EH (cell line): Measurements from ENCODE around the gene D2HGDH.
"Not testable (repeated sequence)": the region's sequence is repeated elsewhere in the genome, so short reads cannot be mapped to it uniquely, and the experiment has no call there.

Experiments used
- DNase-seq: peaks from one replicate; pipeline ENCODE4 v3.0.0-alpha.2; 2015; ENCODE audit warnings: low read depth

Gene D2HGDH

DNA sequence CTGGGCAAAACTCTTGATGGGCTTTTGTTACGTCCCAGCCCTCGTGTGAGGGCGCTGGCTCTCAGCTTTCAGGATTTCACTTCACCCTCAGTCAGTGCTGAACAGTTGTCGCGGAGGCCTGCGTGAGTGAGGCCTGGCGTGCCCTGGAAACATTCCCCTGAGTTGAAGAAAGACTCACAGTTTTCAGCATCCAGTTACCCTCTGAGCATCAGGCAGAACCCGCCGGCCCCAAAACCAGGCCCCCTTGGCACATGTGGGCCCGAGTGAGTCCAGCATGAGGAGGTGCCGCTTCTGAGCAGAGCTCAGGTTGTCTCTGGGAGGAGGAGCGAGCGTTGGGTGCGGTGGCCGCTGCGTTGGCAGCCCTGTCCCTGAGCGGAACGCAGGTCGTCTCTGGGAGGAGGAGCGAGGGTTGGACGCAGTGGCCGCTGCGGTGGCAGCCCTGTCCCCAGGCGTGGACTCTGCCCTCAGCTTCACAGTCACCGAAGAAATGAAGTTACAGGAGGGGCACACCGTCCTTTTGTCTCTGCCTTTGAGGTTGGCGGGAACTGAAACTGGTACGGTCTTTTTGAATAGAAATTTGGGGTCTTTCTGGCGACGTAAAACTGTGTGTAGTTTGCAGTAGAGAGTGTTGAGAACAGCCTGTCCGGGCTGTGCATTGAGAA lies 74.4 kb downstream of the D2HGDH start, which contains the start of gene NEU4:
TSS of gene NEU4 (plus strand) at position 473 of the 662 bp plus-strand sequence. CDS start 5,292 bp downstream, outside the sequence.
- DNase-seq, result no peak

DNA sequence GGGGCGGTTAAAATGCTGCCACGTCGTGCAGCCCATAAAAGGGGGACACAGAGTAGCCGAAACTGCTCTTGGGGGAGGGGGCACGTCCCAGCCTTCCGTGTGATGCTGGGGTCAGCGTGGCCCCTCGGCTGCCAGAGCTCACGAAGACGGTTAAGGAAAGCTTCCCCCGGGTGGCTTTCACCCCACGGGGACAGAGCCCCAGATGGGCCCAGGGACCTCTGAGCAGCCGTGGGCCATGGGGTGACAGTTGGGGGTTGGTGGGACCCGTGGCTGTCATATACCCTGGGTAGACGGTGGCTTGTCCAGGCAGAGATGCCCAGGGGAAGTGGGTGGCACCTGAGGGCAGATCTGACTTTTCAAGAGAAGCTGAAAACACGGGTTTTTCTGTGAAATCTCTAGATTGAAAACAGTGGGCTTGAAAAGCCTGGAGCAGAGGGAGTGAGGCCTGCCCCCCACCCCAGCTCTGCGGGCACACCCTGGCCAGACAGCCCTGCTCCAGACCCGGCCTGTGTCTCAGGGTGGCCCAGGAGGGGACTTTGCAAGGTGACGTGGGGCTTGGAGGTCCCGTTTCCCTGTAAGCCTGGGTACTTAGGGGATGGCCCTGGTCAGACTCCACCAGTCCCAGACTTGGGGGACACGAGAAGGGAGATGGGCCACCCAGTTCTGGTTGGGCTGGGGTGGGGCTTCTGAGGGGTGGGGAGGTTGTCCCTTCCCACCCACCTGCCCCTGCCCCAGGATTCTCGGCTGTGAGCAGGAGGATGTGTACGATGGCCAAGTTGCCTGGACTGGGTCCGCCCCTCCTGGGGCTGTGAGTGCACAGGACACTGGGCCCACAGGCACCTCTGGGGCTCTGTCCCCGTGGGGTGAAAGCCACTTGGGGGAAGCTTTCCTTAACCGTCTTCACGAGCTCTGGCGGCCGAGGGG lies 75.2 kb downstream of the D2HGDH start:
- no peak for DNase-seq

DNA sequence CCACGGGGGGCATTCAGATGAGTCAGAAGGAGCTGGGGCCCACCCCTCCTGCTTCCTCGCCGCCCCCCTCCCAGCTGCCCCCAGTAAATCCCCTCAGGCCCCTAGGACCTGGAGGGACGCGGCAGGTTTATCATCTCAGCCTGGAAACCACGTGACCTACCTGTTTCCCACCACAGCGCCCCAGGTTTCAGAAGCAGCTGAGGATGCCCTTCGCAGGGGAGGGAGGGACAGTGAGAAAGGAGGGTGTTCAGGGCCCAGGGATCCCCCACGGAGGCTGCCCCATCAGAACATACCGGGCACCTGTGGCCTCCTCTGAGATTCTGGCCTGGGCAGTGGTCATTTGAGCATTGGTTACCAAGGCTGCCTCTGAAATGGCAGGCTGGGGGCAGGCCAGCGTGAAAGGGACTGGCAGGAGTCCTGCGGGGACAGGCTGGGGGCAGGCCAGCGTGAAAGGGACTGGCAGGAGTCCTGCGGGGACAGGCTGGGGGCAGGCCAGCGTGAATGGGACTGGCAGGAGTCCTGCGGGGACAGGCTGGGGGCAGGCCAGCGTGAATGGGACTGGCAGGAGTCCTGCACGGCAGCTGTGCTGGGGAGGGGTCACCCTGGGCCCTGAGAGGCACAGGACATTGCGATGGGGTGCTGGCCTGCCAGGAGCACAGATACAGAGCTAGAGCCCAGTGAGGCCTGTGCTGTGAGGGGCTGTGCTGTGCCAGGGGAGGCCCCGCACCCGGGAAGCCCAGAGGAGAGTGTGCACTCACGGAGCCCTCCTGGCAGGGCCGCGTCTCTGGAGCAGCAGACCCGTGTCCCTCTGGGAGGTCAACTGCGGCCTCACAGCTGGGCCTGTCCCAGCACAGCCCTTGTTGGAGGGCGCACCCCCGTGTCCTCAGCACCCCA lies 76.1 kb downstream of the D2HGDH start:
- DNase-seq, result no peak

DNA sequence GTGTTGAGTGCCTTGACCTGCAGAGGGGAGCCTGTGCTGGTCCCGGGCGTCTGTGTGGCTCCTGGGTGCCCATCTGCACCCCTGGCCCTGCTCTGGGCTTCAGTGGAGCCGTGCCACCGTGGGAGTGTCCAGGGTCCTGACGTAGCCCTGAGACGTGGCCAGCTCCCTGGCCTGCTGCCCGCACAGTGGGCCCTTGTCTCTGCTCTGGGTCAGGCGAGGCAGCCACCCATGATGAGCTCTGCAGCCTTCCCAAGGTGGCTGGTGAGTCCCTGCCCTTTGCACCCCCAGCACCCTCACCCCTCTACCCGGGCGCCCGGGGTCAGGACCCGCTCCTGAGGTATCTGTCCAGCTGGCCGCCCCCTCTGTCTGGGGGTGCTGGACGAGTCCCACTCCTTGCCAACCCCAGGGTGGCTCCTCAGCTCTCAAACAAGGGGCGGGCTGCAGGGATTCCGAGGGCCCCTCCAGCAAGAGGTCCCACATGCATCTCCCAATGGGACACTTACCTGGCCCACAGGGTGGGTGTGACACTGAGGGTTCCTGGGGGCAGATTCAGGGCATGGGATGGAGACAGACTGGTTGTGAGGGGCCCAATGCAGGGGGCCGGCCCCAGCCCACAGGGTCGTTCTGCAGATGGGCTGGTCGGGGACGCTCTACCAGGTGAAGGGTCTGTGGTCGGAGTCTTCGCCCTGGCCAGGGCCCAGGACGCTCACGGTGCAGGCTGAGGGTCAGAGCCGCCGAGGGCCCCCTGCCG lies 76.9 kb downstream of the D2HGDH start:
- no peak for DNase-seq

DNA sequence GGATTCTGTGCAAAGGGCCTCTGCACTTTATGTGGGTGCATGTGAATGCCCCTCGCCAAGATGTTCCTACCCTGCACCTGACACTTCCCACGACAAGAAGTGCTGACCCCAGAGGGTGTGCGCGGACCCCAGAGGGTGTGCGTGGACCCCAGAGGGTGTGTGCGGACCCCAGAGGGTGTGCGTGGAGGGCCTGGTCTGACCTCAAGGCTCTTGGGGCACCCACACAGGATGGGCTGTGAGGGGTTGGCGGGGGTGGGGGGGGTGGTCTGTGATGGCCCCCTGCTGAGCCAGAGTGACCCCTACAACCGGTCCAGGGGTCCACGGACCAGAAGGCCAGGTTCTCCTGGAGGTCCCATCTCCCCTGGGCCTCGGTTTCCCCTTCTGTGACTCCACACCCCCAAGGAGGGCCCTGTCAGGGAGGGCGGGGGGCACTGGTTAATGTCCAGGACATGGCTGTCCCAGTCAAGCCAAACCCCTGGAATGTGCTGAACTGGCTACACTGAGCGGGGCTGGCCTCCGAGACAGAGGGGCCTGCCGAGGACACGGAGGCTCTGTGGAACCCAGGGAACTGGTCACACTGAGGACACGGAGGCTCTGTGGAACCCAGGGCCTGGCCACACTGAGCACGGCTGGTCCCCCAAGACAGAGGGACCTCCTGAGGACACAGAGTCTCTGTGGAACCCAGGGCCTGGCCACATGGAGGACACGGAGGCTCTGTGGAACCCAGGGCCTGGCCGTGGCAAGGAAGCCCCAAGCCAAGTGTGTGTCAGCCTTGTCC lies 77.7 kb downstream of the D2HGDH start:
- DNase-seq, result no peak

DNA sequence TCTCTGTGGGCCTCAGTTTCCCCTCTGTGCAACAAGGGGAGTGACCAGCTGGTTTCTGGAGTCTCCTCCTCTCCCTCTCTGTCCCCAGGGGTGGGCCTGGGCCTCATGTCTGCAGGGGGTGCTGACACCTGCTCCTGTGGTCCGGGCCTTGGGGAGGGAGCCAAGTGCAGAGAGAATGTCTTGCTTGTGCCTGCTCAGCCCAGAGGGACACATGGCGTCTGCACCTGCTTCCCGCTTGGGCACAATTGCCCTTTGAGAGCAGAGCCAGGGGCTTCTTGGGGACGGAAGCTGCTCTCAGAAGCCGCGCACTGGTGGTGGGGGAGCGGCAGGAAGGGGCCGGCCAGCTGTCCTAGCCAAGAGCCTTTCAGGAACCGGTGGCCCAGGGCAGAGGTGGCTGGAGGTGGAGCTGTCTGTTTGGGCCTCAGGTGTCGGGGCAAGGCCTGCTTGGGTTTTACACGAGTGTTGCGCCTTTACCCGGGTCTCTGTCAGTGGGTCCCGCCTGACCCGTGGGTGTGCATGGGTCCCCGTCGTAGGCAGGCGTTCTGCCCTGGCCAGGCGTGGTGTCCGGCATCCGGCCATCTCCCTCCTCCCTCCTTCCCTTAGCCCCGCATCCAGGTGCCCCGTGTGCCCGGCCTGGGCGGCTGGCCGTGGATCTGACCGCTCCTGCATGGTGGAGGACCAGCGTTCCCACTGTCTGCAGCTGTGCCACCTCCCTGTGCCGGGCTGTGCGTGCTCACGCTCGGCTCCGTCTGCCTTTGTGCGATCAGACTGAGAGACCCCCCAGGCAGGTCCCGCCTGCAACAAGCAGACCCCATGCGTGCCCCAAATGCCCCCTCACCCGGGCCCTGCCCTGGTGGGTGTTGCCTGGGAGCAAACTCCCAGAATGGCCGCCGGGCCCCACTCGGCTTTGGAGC lies 78.6 kb downstream of the D2HGDH start:
- DNase-seq, result no peak

DNA sequence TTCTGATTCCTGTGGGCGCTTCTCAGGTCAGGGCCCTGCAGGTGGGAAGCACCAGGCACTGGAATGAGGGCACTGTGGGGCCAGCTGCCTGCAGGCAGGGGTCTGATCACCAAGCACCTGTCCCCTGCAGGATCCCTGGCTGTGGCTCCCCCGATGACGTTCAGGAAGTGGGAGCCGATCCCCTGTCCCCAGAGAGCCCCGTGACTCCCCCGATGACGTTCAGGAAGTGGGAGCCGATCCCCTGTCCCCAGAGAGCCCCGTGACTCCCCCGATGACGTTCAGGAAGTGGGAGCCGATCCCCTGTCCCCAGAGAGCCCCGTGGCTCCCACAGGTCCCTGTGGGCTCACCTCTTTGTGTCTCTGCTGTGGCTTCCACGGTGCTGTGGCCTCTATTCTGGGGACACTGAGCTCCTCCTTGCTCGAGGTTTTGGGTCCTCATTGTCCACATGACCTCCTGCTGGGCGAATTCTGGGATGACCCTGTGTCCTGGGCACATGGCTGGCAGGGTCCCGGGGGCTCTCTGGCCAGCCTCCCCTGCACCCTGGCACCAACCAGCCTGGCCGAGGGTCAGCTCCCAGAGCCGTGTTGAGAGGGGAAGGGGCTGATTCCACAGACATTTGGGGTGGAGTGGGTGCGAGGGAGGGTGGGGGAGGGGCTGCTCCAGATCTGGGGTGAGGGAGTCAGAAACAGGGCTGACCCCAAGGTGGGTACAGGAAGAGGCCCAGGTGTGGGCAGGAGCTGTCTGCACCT lies 79.4 kb downstream of the D2HGDH start:
- no peak for DNase-seq

DNA sequence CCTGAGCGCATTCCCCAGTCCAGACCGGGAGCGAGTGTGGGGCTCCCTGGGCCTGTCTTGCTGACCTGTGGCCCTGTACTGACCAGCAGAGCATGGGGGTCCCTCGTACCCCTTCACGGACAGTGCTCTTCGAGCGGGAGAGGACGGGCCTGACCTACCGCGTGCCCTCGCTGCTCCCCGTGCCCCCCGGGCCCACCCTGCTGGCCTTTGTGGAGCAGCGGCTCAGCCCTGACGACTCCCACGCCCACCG lies 79.9 kb downstream of the D2HGDH start:
- no peak for DNase-seq

DNA sequence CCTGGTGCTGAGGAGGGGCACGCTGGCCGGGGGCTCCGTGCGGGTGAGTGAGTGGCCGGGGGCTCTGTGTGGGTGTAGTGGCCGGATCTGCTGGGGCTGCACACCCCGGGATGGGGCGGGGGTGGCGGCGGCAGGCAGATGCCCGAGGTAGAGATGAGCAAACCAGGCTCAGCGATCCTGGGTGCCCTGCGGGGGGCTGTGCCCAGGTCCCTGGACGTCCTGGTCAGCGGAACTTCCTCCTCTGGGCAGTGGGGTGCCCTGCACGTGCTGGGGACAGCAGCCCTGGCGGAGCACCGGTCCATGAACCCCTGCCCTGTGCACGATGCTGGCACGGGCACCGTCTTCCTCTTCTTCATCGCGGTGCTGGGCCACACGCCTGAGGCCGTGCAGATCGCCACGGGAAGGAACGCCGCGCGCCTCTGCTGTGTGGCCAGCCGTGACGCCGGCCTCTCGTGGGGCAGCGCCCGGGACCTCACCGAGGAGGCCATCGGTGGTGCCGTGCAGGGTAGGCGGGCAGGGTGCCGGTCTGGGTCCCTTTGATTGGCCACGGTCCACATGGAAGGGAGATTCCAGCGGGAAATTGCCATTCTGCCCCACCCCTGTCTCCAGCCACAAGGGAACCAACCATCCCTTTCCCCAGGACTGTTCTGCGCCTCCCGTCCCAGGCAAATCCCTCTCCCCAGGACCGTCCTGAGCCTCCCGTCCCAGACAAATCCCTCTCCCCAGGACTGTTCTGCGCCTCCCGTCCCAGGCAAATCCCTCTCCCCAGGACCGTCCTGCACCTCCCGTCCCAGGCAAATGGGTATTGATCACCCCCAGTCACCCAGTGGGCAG lies 80.4 kb downstream of the D2HGDH start:
- no peak for DNase-seq

DNA sequence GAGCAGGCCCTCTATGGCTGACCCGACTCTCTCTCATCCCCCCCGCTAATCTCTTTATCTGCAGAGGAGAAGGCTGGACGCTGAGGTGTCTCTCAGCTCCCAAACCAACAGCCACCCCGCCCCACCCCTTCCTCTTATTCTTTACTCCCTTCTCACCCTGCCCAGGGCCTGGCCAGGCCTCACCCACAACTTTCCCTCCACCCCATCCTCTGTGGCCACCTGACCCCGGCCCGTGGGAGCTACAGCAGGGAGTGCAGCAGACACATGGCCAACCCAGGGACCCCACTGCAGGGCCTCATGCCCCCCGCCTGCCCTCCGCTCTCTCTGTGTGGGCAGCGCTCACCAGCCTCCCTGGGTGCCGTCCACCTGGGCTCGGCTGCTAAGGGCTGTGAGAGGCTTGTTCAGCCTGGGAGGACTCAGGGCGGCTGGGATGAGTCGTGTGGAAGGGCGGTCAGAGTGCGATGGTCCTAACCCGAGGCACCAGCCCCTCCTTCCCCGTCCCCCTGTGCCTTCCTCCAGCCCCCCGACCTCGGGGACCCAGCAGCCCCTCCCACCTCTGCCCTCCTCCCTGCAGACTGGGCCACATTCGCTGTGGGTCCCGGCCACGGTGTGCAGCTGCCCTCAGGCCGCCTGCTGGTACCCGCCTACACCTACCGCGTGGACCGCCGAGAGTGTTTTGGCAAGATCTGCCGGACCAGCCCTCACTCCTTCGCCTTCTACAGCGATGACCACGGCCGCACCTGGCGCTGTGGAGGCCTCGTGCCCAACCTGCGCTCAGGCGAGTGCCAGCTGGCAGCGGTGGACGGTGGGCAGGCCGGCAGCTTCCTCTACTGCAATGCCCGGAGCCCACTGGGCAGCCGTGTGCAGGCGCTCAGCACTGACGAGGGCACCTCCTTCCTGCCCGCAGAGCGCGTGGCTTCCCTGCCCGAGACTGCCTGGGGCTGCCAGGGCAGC lies 81.3 kb downstream of the D2HGDH start:
- no peak for DNase-seq

DNA sequence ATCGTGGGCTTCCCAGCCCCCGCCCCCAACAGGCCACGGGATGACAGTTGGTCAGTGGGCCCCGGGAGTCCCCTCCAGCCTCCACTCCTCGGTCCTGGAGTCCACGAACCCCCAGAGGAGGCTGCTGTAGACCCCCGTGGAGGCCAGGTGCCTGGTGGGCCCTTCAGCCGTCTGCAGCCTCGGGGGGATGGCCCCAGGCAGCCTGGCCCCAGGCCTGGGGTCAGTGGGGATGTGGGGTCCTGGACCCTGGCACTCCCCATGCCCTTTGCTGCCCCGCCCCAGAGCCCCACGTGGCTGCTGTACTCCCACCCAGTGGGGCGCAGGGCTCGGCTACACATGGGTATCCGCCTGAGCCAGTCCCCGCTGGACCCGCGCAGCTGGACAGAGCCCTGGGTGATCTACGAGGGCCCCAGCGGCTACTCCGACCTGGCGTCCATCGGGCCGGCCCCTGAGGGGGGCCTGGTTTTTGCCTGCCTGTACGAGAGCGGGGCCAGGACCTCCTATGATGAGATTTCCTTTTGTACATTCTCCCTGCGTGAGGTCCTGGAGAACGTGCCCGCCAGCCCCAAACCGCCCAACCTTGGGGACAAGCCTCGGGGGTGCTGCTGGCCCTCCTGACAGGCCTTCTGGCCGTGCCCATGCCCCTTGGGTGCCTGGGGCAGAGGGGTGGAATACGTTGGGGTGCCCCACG lies 82.1 kb downstream of the D2HGDH start:
- DNase-seq, result no peak

DNA sequence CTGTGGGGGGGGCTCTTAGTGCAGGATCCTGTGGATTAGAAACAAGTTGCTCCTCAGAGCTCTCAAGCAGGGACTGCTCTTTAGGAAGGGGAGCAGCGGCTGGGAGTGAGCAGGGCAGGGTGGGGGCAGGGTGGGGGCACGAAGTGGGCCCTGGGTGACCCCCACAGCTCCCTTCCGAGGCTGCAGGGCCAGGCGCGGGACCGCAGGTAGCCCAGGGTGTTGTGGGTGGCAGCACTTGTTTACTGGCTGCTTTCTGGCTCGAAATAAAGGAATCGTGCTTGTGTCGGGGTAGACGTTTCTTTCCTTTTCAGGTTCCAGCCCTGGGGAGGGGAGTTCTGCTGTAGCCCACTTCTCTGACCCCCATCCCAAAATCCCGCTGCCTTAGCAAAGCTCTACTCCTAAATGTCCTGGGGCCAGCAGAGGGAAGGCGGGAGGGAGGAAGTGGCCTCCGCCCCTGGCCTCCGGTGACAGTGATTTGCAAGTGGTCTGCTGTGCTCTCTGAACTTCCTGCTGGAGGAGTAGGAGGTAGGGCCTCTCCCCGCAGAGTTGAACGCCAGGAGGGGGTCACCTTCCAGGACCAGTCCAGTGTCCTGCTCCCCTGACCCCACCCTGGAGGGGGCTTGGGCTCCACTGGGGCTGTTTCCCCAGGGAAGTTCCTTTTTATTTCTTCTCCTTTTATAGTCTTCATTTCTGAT lies 82.8 kb downstream of the D2HGDH start:
- DNase-seq, result no peak

DNA sequence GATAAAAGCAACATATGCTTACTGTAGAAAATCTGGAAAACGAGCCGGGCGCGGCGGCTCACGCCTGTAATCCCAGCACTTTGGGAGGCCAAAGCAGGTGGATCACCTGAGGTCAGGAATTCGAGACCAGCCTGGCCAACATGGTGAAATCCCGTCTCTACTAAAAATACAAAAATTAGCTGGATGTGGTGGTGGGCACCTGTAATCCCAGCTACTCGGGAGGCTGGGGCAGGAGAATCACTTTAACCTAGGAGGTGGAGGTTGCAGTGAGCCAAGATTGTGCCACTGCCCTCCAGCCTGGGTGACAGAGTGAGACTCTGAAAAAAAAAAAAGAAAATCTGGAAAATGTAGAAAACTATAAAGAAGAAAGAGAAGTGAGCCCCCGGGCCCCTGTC lies 83.4 kb downstream of the D2HGDH start:
- not testable (repeated sequence) for DNase-seq
